ENCODE results near the gene MS4A6A. TPM values are rescaled to one million over a fixed set of nuclear protein-coding genes. Genes with fewer than 3 reads are reported as not detected.

MS4A6A gene
- total and polyA plus RNA-seq, 9 of the 15 experiments (the other 6 are each of a cell fraction or from before 2014, with no cell fraction given) = 0.57 to 9.5 (median 4.2) TPM

DNA sequence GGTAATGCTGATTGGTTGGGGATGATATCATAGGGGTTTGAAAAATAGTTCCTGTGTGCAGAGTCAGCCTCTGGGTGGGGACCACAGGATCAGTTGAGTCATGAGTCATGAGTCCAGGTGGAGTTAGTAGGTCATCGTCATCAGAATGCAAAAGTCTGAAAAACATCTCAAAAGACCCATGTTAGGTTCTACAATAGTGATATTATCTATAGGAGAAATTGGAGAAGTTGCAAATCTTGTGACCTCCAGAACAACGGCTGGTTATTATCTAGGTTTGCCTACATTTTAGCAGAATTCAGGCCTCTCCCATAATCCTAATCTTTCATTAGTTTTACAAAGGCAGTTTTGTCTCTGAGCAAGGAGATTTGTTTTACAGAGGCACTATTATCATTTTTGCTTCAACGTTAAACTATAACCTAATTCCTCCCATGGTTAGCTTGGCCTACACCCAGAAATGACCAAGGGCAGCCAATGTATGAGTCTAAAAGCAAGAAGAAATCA, 55.5 kb downstream of the MS4A6A start (continued):
- TF ChIP-seq, protein P1, sequence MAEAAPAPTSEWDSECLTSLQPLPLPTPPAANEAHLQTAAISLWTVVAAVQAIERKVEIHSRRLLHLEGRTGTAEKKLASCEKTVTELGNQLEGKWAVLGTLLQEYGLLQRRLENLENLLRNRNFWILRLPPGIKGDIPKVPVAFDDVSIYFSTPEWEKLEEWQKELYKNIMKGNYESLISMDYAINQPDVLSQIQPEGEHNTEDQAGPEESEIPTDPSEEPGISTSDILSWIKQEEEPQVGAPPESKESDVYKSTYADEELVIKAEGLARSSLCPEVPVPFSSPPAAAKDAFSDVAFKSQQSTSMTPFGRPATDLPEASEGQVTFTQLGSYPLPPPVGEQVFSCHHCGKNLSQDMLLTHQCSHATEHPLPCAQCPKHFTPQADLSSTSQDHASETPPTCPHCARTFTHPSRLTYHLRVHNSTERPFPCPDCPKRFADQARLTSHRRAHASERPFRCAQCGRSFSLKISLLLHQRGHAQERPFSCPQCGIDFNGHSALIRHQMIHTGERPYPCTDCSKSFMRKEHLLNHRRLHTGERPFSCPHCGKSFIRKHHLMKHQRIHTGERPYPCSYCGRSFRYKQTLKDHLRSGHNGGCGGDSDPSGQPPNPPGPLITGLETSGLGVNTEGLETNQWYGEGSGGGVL (CRISPR knock-in tag; IDR thresholded peaks at IDR 0.05) = no peak
- no peak for TF ChIP-seq CAMTA2 (CRISPR knock-in tag; conservative IDR thresholded peaks at IDR 0.05)
- TF ChIP-seq FOXA3 (CRISPR knock-in tag; conservative IDR thresholded peaks at IDR 0.05 in 1 of 2, IDR thresholded peaks at IDR 0.05 in 1 of 2) = no peak
- TF ChIP-seq PATZ1 (CRISPR knock-in tag; IDR thresholded peaks at IDR 0.05; ENCODE audit: borderline replicate concordance) = no peak
- TF ChIP-seq ATF3 (IDR thresholded peaks at IDR 0.05) = peak; percentile 91
- TF ChIP-seq ATF3 (CRISPR knock-in tag; conservative IDR thresholded peaks at IDR 0.05) = no peak
- TF ChIP-seq ZNF253 (CRISPR knock-in tag; conservative IDR thresholded peaks at IDR 0.05) = no peak
- no peak for TF ChIP-seq ZNF324 (CRISPR knock-in tag; IDR thresholded peaks at IDR 0.05)
- no peak for TF ChIP-seq ZBTB49 (CRISPR knock-in tag; IDR thresholded peaks at IDR 0.05; ENCODE audit: borderline replicate concordance)
- no peak for TF ChIP-seq KDM1A (IDR thresholded peaks at IDR 0.05)
- TF ChIP-seq, protein P2, sequence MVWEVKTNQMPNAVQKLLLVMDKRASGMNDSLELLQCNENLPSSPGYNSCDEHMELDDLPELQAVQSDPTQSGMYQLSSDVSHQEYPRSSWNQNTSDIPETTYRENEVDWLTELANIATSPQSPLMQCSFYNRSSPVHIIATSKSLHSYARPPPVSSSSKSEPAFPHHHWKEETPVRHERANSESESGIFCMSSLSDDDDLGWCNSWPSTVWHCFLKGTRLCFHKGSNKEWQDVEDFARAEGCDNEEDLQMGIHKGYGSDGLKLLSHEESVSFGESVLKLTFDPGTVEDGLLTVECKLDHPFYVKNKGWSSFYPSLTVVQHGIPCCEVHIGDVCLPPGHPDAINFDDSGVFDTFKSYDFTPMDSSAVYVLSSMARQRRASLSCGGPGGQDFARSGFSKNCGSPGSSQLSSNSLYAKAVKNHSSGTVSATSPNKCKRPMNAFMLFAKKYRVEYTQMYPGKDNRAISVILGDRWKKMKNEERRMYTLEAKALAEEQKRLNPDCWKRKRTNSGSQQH (CRISPR knock-in tag; IDR thresholded peaks at IDR 0.05) = no peak
- 0 out of 2 replicates have a peak, but pooled peaks have one; percentile 15 for TF ChIP-seq ZNF584 (CRISPR knock-in tag; IDR thresholded peaks at IDR 0.05; ENCODE audit: low read depth)
- peak; percentile 65 for TF ChIP-seq DPF2 (IDR thresholded peaks at IDR 0.05)
- peak; percentile 74; the same call in 1 of the 2 replicates for TF ChIP-seq MITF (IDR thresholded peaks at IDR 0.05)
- TF ChIP-seq COPS2 (conservative IDR thresholded peaks at IDR 0.05) = no peak
- TF ChIP-seq PURB (CRISPR knock-in tag; IDR thresholded peaks at IDR 0.05; ENCODE audit: low read depth) = no peak
- TF ChIP-seq SRSF9 (IDR thresholded peaks at IDR 0.05; ENCODE audit: borderline replicate concordance, low read depth, low read length) = no peak
- TF ChIP-seq ZNF224 (CRISPR knock-in tag; IDR thresholded peaks at IDR 0.05) = no peak

All from K562 (cell line).